HEK293T (cell line): ENCODE data around the gene NUDC.

ENCODE experiments used
- ARNT ChIP-seq: fragments of 450-650 bp; IDR thresholded peaks from 2 replicates; pipeline ENCODE4 v1.6.1; 2017; ENCODE audit warnings: mild to moderate bottlenecking
- FOXK2 ChIP-seq: fragments of 450-650 bp; IDR thresholded peaks from 2 replicates; pipeline ENCODE4 v1.6.1; 2016; ENCODE audit warnings: mild to moderate bottlenecking
- HDGF ChIP-seq: fragments of 450-650 bp; IDR thresholded peaks from 2 replicates; pipeline ENCODE4 v1.6.1; 2017; ENCODE audit warnings: antibody characterized with exemption, borderline replicate concordance
- SP1 ChIP-seq: fragments of 450-650 bp; IDR thresholded peaks from 2 replicates; pipeline ENCODE4 v1.6.1; 2017
- SUZ12 ChIP-seq: fragments of 450-650 bp; IDR thresholded peaks from 2 replicates; pipeline ENCODE4 v1.6.1; 2016; ENCODE audit warnings: mild to moderate bottlenecking
- TARDBP ChIP-seq: fragments of 450-650 bp; IDR thresholded peaks from 2 replicates; pipeline ENCODE4 v1.6.1; 2016
- ZNF384 ChIP-seq: fragments of 450-650 bp; IDR thresholded peaks from 2 replicates; pipeline ENCODE4 v1.6.1; 2016

DNA sequence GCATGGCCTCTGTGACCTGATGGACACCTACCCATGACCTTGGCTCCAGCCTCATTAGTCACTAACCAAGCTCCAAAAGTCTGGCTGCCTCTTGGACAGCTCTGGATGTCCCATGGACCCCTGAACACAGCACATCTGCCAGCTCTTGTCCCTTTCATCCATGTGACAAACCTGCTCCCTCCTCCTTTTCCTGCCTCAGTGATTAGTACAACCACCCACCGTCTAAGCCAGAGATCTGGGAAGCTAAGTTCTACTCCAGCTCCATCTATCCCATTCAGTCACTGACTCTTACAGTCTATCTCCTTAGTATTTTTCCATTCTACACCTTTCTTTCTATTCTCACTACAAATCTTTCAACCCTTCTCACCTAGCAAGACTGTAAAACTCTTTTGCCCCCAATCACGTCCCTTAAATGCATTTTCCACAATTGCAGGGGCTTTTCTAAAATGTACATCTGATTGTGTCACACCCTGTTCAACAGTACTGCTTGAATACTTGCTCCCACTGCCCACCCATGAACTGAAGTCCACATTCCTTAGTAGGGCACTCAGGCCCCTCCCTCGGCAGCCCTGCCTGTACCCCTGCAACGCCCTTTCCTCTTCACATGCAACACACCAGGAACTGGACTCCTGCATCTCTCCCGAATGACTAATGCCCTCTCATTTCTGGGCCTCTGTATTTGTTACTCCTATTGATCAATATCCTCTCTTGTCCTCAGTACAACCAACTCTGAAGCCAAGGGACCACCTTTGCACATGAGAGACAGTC, 38.7 kb upstream of the NUDC start:
- no peak for TF ChIP-seq ARNT
- TF ChIP-seq FOXK2 = no peak
- TF ChIP-seq SUZ12 = no peak
- no peak for TF ChIP-seq ZNF384
- no peak for TF ChIP-seq SP1
- TF ChIP-seq TARDBP = no peak
- no peak for TF ChIP-seq HDGF
